Stimulated activated naive CD8-positive, alpha-beta T cell treated with anti-CD3 and anti-CD28 coated beads, Interleukin-15, amount 100 ng/mL, for 72 hours (primary cell): Measurements from ENCODE around the gene CPSF7.
"Not testable (repeated sequence)": the region's sequence is repeated elsewhere in the genome, so short reads cannot be mapped to it uniquely, and the experiment has no call there.

Source experiments
- ATAC-seq: fragments of 150-1000 bp; cut with Tn5 transposase; 2 replicates; pipeline ENCODE4 v1.10.0; 2021; ENCODE audit warnings: mild to moderate bottlenecking, moderate library complexity
- DNase-seq, 2 donors: peaks; one replicate each; pipeline ENCODE4 v3.0.0; 2021 to 2022
- H3K27ac Mint-ChIP-seq, 2 donors: one replicate each; pipeline ENCODE4 v1.8.0; 2022; ENCODE audit warnings: mild to moderate bottlenecking in 2 of 2, mixed read lengths in 2 of 2, moderate library complexity in 2 of 2
- H3K27me3 Mint-ChIP-seq: one replicate; pipeline ENCODE4 v1.8.0; 2022; ENCODE audit warnings: mixed read lengths
- H3K4me1 Mint-ChIP-seq: one replicate; pipeline ENCODE4 v1.8.0; 2022; ENCODE audit warnings: mild to moderate bottlenecking, mixed read lengths
- H3K4me3 Mint-ChIP-seq, 2 donors: one replicate each; pipeline ENCODE4 v1.8.0; 2022; ENCODE audit warnings: mild to moderate bottlenecking in 2 of 2, mixed read lengths in 2 of 2, moderate library complexity in 1 of 2
- H3K9me3 Mint-ChIP-seq, 2 donors: one replicate each; pipeline ENCODE4 v1.8.0; 2022; ENCODE audit warnings: mixed read lengths in 2 of 2

The CPSF7 gene

DNA sequence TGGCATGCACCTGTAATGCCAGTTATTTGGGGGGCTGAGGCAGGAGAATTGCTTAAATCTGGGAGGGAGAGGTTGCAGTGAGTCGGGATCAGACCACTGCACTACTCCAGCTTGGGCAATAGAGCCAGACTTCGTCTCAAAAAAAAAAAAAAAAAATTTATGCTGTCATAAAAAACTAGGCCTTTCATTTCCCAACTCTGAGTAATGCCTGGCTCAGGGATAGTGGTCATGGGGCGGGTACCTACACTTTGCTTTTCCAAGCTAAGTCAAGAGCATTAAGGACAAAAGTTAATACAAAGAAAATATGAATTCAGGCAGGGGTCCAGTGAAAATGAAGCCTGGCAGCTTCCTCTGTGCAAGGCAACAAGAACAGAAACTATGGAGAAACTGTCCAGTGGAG is 16.3 kb downstream of the CPSF7 start:
- DNase-seq = no peak
- ATAC-seq = no peak
- Mint-ChIP-seq H3K4me3 (no peak overlapping the region), H3K4me1 (peaks cover 46% of the 10 kb centered on the region), H3K27me3 (no peaks in the 10 kb centered on the region), H3K27ac (peak overlapping the region; percentile 19 to 72), H3K9me3 (no peaks in the 10 kb centered on the region)

DNA sequence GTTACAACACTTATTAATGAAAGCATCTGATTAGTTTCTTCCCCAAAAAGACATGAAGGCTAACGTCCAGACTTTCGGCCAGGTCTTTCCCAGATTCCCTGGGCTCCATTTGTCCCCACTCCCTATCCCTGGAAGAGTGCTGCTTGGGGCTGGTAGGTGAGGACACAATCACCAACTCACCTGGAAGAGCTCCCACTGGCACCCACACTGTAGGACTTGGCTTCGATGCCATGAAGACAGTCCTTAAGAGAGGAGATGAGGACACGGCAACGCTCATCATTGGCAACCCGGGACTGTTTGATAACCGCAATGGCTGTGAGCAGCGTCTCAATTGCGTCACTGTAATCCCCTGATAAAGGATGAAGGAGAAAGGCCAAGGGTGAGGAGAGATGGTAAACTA is 18.2 kb downstream of the CPSF7 start:
- Mint-ChIP-seq H3K4me3 (no peak overlapping the region), H3K27me3 (no peaks in the 10 kb centered on the region), H3K4me1 (peaks cover 33% of the 10 kb centered on the region), H3K9me3 (no peaks in the 10 kb centered on the region), H3K27ac (no peak overlapping the region)
- no peak for ATAC-seq
- DNase-seq = no peak

DNA sequence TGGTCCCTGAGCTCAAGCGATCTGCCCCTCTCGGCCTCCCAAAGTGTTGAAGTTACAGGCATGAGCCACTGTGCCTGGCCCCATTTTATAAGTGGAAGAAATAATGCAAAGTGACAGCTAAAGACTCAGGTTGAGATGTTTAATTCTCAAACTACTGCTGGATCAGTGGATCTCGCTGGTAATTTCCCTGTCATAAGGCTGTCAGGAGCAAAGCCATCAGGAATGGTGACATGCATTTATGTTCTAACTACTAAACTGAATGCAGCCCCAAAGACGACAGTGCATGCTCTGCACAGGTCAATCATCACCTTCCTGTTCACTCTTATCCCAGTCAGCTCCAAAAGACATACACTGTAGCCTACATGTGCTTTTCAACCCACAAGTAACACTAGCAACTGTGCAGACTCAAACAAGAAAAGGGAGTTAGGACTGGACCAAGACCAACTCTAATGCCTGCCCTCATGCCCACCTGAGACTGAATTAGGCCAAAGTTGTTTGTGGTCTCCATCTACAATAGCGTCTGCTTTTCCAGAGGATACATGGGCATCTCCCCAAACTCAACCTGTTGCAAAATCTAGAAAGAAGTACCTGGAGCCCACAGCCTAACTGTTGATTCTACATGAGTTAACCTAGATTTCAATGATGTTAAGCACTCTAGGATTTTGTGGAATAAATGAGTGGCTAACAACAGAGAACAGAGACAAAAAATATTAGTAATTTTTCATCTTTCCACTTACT is 22.6 kb downstream of the CPSF7 start:
- Mint-ChIP-seq H3K4me3 (no peak overlapping the region), H3K4me1 (peaks cover 11% of the 10 kb centered on the region), H3K27me3 (no peaks in the 10 kb centered on the region), H3K9me3 (no peaks in the 10 kb centered on the region), H3K27ac (peak overlapping the region in 1 of 2 donors; percentile 82)
- no peak for ATAC-seq
- DNase-seq = no peak

DNA sequence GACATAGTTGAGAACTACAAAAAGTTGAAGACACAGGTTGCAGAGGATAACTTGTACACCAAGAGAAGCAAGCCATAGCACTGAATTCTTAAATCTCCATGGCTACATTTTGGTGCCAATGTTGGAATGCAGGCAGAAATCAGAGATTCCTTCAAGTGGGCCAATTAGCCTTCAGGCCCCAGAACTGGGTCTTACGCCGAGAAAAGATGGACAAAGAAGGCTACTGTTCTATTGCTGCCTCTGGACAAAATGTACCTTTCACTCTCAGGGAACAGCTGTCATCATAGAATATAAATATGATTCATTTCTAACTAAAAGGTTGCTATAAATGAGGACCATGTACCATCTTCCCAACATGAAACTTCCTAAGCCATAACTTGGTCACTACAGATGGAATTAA is 23.7 kb downstream of the CPSF7 start:
- Mint-ChIP-seq H3K27me3 (no peaks in the 10 kb centered on the region), H3K4me1 (peaks cover 10% of the 10 kb centered on the region), H3K9me3 (no peaks in the 10 kb centered on the region), H3K4me3 (no peak overlapping the region), H3K27ac (peak overlapping the region in 1 of 2 donors; percentile 37)
- DNase-seq (no peak), ATAC-seq (no peak)

DNA sequence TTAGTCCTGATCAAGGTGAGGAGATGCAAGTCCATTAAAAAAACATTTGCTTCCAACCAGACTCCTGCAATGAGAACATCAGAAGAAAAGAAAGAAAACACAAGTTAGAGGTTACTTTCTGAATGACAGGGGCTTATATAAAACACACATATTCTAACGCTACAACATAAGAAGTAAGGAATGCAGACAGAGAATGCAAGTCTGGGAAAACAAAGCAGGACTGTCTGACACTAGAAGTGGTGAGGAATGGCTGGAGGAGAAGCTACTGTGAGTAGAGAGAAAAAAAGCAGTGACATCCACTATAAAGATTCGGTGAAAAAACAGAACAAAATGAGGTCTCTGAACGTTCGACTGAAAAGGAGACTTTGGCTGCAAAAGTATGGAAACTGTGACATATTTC is 25.1 kb downstream of the CPSF7 start:
- Mint-ChIP-seq H3K27ac (no peak overlapping the region), H3K27me3 (no peaks in the 10 kb centered on the region), H3K9me3 (no peaks in the 10 kb centered on the region), H3K4me3 (no peak overlapping the region), H3K4me1 (peaks cover 5% of the 10 kb centered on the region)
- ATAC-seq (no peak), DNase-seq (no peak)

DNA sequence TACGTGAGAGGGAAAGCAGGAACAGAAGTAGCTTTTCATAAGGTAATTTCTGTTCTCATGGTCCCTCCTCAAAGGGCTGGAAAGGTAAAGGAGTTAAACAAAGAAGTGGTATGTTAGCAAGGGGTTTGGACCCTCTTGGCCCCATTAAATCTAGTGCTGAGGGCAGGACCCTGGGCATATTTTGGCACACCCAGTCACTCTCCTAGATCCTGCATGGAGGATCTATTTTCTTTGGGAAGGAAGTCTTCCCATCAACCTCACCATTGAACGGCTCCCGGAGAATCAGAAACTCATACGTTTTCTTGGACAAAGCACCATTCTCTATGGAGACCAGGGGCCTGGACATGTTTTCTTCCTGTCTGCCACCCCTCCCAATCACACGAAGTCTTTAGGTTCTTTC is 25.7 kb downstream of the CPSF7 start:
- Mint-ChIP-seq H3K9me3 (no peaks in the 10 kb centered on the region), H3K4me3 (no peak overlapping the region), H3K27ac (peak overlapping the region in 1 of 2 donors; percentile 40), H3K27me3 (no peaks in the 10 kb centered on the region), H3K4me1 (peaks cover 5% of the 10 kb centered on the region)
- ATAC-seq (no peak), DNase-seq (no peak)

DNA sequence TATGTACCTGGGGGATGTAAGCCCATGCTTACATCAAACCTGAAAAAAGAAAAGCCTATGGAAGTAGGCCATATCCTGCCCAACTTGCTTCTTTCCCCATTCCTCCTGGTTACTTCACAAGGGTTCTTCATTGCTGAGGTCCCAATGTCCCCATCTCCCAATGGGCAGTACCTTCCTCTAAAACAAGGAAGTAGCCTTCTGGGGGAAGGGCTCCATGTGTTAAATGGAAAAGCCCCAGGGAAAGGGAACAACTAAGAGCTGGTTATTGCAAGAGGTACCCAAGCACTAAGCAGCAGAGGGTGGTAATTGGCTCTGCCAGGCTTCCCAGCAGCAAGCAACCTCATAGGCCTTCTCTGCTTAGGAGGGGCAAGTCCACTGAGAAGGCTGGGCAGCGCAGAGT is 26.1 kb downstream of the CPSF7 start:
- no peak for ATAC-seq
- DNase-seq = no peak
- Mint-ChIP-seq H3K4me1 (peaks cover 5% of the 10 kb centered on the region), H3K27ac (peak overlapping the region in 1 of 2 donors; percentile 40), H3K27me3 (no peaks in the 10 kb centered on the region), H3K4me3 (no peak overlapping the region), H3K9me3 (no peaks in the 10 kb centered on the region)

DNA sequence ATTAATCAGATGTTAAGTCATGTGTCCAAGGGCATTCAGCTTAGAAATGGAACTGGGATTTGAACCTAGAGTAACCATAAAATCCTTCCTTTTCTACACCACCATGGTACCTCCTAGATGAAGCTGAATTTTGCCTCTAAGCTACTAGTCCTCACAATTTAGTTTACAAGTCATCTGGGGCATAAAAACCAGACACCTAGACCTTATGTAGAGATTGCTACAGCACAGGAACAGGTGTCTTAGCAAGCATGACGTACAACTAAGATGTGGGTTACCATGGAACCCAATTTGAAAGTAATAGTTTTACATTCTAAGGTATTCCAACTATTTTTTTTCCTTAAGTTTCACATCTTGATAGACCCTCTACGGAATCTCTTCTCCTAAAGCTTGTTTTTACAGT is 28.2 kb downstream of the CPSF7 start:
- H3K4me3 Mint-ChIP-seq = no peak overlapping the region
- DNase-seq = no peak
- no peaks in the 10 kb centered on the region for H3K27me3 Mint-ChIP-seq
- no peaks in the 10 kb centered on the region for H3K9me3 Mint-ChIP-seq
- H3K4me1 Mint-ChIP-seq = no peaks in the 10 kb centered on the region
- no peak for ATAC-seq
- no peak overlapping the region for H3K27ac Mint-ChIP-seq

DNA sequence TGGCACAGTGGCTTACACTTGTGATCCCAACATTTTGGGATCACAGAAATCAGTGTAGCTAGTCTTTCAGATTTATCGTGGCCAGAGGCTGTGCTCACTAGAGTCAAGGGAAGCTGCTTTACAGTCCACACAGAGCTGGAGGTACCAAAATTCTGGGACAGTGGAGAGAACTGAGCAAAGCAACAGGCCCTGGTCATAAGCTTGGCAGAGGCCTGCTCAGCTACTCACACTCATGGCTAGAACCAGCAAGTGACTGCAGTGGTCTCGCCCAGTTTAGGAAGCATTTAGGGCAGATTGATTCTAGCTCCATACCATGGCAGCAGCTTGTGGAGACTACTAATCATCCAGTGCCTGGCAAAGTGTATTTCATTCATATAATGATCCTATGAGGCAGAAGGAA is 28.6 kb downstream of the CPSF7 start:
- DNase-seq (no peak), ATAC-seq (no peak)
- Mint-ChIP-seq H3K9me3 (no peaks in the 10 kb centered on the region), H3K27me3 (no peaks in the 10 kb centered on the region), H3K4me1 (no peaks in the 10 kb centered on the region), H3K27ac (peak overlapping the region in 1 of 2 donors; percentile 77), H3K4me3 (no peak overlapping the region)

DNA sequence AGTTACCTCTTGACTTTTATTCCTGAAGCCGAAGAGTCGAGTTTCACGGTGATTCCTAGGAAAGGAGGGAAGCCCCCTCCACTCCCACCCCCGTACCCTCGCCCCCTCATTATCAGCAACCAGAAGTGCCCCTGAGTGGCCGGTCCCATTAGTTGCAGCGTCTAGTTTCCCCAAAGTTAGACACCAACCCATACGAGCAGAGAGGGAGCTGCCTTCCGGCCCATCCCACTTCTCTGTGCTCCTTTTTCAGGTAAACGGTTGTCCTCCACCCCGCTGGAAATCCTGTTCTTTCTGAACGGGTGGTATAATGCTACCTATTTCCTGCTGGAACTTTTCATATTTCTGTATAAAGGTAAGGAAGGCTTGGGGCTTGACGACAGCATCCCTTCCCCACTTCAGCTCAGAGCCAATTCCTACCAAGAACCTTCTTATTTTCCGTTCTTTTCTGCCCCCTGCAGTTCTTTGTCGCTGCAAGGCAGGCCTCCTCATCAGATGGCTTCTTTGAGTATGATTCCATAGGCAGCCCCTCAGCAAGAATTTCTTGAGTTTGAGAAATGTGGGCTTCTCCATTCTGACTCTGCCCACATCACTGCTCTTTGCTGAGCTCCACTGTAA is 36.7 kb downstream of the CPSF7 start:
- Mint-ChIP-seq H3K4me3 (peak overlapping the region; percentile 94 to 96), H3K4me1 (peaks cover 24% of the 10 kb centered on the region), H3K27ac (peak overlapping the region; percentile 92 to 98), H3K9me3 (no peaks in the 10 kb centered on the region), H3K27me3 (no peaks in the 10 kb centered on the region)
- ATAC-seq (no peak), DNase-seq (peak in 1 of 2 donors; percentile 15)

DNA sequence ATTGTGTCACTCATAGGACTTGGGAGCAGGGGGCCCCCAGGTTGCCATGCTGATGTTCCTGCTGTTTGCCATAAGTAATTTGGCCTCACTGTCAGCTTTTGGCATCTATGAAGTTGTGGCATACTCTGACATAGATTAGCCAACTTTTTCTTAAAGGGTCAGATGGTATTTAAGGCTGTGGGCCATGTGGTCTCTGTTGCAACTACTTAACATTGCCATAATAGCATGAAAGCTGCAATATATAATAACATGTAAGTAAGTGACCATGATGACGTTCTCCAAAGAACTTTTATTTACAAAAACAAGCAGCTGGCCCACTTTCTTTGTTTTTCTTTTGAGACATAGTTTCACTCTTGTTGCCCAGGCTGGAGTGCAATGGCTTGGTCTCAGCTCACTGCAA is 39.6 kb downstream of the CPSF7 start:
- Mint-ChIP-seq H3K27me3 (no peaks in the 10 kb centered on the region), H3K4me1 (peaks cover 24% of the 10 kb centered on the region), H3K4me3 (no peak overlapping the region), H3K27ac (no peak overlapping the region), H3K9me3 (no peaks in the 10 kb centered on the region)
- ATAC-seq (no peak), DNase-seq (no peak)

DNA sequence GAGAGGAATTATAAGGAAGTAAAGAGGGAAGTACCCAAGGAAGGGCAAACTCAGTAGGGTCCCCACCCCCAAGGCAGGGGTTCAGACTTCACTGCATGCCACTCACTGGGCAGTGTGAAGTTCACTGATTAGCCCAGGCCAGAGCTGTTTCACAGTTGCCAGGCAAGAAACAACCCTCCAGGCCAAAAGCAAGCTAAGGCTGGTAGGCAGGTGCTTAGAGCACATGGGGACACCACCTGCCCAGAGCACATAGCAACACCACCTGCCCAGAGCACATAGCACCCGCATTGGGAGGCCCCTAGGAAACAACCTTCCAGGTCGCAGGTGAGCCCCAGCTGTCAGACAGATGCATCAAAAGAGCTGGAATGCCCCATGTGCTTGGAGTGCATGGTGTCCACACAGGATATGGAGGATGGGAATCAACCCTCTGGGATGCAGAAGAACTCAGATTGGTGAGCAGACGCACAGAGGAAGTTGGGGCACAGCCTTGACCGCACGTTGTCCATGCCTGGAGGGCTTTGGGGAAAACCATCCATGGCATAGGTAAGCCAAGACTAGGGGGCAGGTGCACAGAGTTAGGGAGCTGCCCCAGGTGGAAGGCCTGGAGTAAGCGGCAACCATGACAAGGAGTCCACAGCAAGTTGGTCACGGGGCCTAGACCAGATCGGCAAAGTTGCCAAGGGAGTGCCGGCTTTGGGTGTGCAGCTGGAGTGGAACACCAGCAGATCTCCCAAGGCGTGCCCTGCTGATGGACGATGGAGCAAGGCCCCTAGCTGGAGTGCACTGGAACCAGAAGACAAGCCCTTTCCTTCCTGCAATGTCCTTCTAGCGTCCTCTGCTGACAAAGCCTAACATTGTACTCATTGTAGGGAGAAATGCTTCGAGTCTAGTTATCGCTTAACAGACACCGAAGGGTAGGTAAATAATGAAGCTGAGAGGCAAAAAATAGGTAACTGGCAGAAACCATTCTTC is 45.2 kb downstream of the CPSF7 start:
- H3K27me3 Mint-ChIP-seq = no peaks in the 10 kb centered on the region
- no peaks in the 10 kb centered on the region for H3K9me3 Mint-ChIP-seq
- H3K4me1 Mint-ChIP-seq = no peaks in the 10 kb centered on the region
- ATAC-seq (no peak), DNase-seq (no peak)
- H3K4me3 Mint-ChIP-seq = no peak overlapping the region
- no peak overlapping the region for H3K27ac Mint-ChIP-seq

DNA sequence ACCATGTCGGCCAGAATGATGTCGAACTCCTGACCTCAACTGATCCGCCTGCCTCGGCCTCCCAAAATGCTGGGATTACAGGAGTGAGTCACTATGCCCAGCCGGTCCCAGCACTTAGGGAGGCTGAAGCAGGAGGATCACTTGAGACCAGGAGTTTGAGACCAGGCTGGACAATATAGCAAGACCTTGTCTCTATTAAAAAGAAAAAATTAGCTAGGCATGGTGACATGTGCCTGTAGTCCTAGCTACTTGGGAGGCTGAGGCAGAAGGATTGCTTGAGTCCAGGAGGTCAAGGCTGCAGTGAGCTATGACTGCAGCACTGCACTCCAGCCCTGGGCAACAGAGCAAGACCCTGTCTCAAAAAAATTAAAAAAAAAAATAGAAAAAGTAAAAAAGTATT is 45.9 kb downstream of the CPSF7 start:
- H3K27me3 Mint-ChIP-seq, ATAC-seq, DNase-seq, H3K4me3 Mint-ChIP-seq, H3K27ac Mint-ChIP-seq, H3K9me3 Mint-ChIP-seq, H3K4me1 Mint-ChIP-seq: not testable (repeated sequence)

DNA sequence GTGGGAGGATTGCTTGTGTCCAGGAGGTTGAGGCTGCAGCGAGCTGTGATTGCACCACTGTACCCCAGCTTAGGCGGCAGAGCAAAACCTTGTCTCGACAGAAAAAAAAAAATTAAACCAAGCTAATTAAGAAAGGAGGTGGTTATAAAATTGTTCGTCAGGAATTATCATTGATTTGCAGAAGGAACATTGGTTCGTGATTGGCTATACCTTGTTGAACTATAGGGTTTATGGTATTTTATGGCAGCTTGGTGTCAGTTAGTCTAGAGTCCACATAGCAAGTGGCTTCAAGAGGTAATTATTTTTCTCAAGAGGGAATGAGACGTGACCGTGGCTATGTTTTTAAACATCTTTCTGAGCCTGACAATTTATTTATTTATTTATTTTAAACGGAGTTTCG is 48.9 kb downstream of the CPSF7 start:
- DNase-seq (no peak), ATAC-seq (no peak)
- no peaks in the 10 kb centered on the region for H3K4me1 Mint-ChIP-seq
- H3K27ac Mint-ChIP-seq = no peak overlapping the region
- no peak overlapping the region for H3K4me3 Mint-ChIP-seq
- H3K27me3 Mint-ChIP-seq = no peaks in the 10 kb centered on the region
- H3K9me3 Mint-ChIP-seq = no peaks in the 10 kb centered on the region

DNA sequence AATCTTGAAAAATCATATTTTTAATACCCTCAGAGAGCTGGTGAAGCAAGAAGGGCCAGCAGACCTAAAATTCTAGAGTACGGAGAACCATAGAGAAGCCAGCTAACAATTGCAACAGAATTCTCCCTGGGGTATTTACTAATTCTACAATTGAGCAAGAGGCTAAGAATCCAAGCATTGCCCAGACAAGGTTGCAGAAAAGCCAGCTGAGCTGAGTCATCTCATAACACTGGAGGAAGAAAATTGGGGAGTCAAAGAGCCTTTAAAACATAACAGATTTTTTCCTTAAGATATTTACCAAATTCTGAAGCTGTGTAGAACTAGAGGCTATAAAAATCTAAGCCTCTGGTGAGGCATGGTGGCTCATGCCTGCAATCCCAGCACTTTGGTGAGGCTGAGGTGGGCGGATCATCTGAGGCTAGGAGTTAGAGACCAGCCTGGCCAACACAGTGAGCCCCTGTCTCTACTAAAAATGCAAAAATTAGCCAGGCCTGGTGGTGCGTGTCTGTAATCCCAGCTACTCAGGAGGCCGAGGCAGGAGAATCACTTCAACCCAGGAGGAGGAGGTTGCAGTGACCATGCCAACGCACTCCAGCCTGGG is 51.0 kb downstream of the CPSF7 start:
- ATAC-seq (no peak), DNase-seq (no peak)
- Mint-ChIP-seq H3K4me3 (no peak overlapping the region), H3K27ac (no peak overlapping the region), H3K4me1 (no peaks in the 10 kb centered on the region), H3K9me3 (no peaks in the 10 kb centered on the region), H3K27me3 (no peaks in the 10 kb centered on the region)
